ENCODE measurements around the gene FOXD3. TPM values are rescaled to one million over a fixed set of nuclear protein-coding genes. Genes with fewer than 3 reads are reported as not detected.

The FOXD3 gene
- total RNA-seq, 1 experiment from 2014 or later: 0.80 TPM

- H3K4me1 ChIP-seq (ENCODE audit: control insufficient read depth, insufficient read depth, low read length): no peaks in the 10 kb centered on the region
- TF ChIP-seq TCF7L2 (IDR thresholded peaks at IDR 0.05; ENCODE audit: low read depth, low read length) (no peak), POLR2AphosphoS5 (IDR thresholded peaks at IDR 0.05; ENCODE audit: low read depth, low read length) (no peak), SIN3A (IDR thresholded peaks at IDR 0.05; ENCODE audit: borderline replicate concordance, insufficient read depth, low read depth, low read length) (no peak)
- TF ChIP-seq, protein P1, sequence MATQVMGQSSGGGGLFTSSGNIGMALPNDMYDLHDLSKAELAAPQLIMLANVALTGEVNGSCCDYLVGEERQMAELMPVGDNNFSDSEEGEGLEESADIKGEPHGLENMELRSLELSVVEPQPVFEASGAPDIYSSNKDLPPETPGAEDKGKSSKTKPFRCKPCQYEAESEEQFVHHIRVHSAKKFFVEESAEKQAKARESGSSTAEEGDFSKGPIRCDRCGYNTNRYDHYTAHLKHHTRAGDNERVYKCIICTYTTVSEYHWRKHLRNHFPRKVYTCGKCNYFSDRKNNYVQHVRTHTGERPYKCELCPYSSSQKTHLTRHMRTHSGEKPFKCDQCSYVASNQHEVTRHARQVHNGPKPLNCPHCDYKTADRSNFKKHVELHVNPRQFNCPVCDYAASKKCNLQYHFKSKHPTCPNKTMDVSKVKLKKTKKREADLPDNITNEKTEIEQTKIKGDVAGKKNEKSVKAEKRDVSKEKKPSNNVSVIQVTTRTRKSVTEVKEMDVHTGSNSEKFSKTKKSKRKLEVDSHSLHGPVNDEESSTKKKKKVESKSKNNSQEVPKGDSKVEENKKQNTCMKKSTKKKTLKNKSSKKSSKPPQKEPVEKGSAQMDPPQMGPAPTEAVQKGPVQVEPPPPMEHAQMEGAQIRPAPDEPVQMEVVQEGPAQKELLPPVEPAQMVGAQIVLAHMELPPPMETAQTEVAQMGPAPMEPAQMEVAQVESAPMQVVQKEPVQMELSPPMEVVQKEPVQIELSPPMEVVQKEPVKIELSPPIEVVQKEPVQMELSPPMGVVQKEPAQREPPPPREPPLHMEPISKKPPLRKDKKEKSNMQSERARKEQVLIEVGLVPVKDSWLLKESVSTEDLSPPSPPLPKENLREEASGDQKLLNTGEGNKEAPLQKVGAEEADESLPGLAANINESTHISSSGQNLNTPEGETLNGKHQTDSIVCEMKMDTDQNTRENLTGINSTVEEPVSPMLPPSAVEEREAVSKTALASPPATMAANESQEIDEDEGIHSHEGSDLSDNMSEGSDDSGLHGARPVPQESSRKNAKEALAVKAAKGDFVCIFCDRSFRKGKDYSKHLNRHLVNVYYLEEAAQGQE (IDR thresholded peaks at IDR 0.05; ENCODE audit: insufficient read depth in 1 of 2, low read depth in 2 of 2, low read length in 1 of 2): no peak
- TF ChIP-seq, protein P2, sequence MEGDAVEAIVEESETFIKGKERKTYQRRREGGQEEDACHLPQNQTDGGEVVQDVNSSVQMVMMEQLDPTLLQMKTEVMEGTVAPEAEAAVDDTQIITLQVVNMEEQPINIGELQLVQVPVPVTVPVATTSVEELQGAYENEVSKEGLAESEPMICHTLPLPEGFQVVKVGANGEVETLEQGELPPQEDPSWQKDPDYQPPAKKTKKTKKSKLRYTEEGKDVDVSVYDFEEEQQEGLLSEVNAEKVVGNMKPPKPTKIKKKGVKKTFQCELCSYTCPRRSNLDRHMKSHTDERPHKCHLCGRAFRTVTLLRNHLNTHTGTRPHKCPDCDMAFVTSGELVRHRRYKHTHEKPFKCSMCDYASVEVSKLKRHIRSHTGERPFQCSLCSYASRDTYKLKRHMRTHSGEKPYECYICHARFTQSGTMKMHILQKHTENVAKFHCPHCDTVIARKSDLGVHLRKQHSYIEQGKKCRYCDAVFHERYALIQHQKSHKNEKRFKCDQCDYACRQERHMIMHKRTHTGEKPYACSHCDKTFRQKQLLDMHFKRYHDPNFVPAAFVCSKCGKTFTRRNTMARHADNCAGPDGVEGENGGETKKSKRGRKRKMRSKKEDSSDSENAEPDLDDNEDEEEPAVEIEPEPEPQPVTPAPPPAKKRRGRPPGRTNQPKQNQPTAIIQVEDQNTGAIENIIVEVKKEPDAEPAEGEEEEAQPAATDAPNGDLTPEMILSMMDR (IDR thresholded peaks at IDR 0.05): no peak
- no peak overlapping the region for H3K27ac ChIP-seq (ENCODE audit: low read length)
- H3K9me3 ChIP-seq (ENCODE audit: control insufficient read depth, insufficient read depth, low read depth, low read length): no peaks in the 10 kb centered on the region
- CTCF ChIA-PET: no interaction called here
- in situ Hi-C loops (cut with HindIII; ENCODE audit: low pct_unique_long_range_greater_than_20kb, low sequenced_read_pairs) (no loop called here), intact Hi-C loops (cut with micrococcal nuclease; ENCODE audit: unreplicated experiment) (no loop called here)
- H3K4me3 ChIP-seq (ENCODE audit: low read depth in 2 of 2, low read length in 2 of 2): no peak overlapping the region
- DNase-seq (ENCODE audit: low read depth, low spot score) (no peak), ATAC-seq (no peak)
- BruUV-seq (replicated peaks): no TSS peak
- no peaks in the 10 kb centered on the region for H3K36me3 ChIP-seq (ENCODE audit: control insufficient read depth, insufficient read depth, low read length)
- no peaks in the 10 kb centered on the region for H3K27me3 ChIP-seq (ENCODE audit: control insufficient read depth, insufficient read depth, low read length)
- POLR2A ChIA-PET: interaction anchor here (0.6 kb wide), 1 partner anchor 888 kb away, joined by 3 read pairs; no protein-coding TSS in a partner anchor
Observed at GRCh38 chr1:63276624-63277023, 45.7 kb upstream of the FOXD3 start.

GRCh38 chr1:63277195-63278192, 44.9 kb upstream of the FOXD3 start:
- CTCF ChIA-PET: no interaction called here
- no TSS peak for BruUV-seq (replicated peaks)

More at GRCh38 chr1:63277195-63278192, 44.9 kb upstream of the FOXD3 start:
- H3K9me3 ChIP-seq (ENCODE audit: control insufficient read depth, insufficient read depth, low read depth, low read length): no peaks in the 10 kb centered on the region
- DNase-seq (ENCODE audit: low read depth, low spot score) (no peak), ATAC-seq (no peak)
- no peak overlapping the region for H3K27ac ChIP-seq (ENCODE audit: low read length)
- intact Hi-C loops (cut with micrococcal nuclease; ENCODE audit: unreplicated experiment) (no loop called here), in situ Hi-C loops (cut with HindIII; ENCODE audit: low pct_unique_long_range_greater_than_20kb, low sequenced_read_pairs) (no loop called here)
- no peaks in the 10 kb centered on the region for H3K27me3 ChIP-seq (ENCODE audit: control insufficient read depth, insufficient read depth, low read length)
- no peak overlapping the region for H3K4me3 ChIP-seq (ENCODE audit: low read depth in 2 of 2, low read length in 2 of 2)
- H3K36me3 ChIP-seq (ENCODE audit: control insufficient read depth, insufficient read depth, low read length): no peaks in the 10 kb centered on the region
- TF ChIP-seq, protein P2 (IDR thresholded peaks at IDR 0.05): no peak
- TF ChIP-seq SIN3A (IDR thresholded peaks at IDR 0.05; ENCODE audit: borderline replicate concordance, insufficient read depth, low read depth, low read length) (no peak), TCF7L2 (IDR thresholded peaks at IDR 0.05; ENCODE audit: low read depth, low read length) (no peak)
- H3K4me1 ChIP-seq (ENCODE audit: control insufficient read depth, insufficient read depth, low read length): no peaks in the 10 kb centered on the region
- POLR2A ChIA-PET: no interaction called here
